Right lobe of liver (tissue), 4 donors: ENCODE results near the gene FHIT.

Source experiments
- POLR2A ChIP-seq: fragments of 450-650 bp; IDR thresholded peaks from one replicate; pipeline ENCODE4 v1.6.1; 2017; ENCODE audit warnings: antibody characterized with exemption, mild to moderate bottlenecking
- TF ChIP-seq, protein P1 (sequence below), 4 donors: fragments of 200-600 bp in 3 of 4; fragments of 450-650 bp in 1 of 4; IDR thresholded peaks; one replicate each; pipeline versions ENCODE4 v1.5.1 to v1.8.0; 2016 to 2022; ENCODE audit warnings: antibody characterized with exemption in 4 of 4, mild to moderate bottlenecking in 2 of 4
- donor health status: DM: no; HTN: no; CAD: no.
- donor health status: DM: no; HTN: no; CAD: no.
- donor health status: DM: no; HTN: yes; CAD: no.

DNA sequence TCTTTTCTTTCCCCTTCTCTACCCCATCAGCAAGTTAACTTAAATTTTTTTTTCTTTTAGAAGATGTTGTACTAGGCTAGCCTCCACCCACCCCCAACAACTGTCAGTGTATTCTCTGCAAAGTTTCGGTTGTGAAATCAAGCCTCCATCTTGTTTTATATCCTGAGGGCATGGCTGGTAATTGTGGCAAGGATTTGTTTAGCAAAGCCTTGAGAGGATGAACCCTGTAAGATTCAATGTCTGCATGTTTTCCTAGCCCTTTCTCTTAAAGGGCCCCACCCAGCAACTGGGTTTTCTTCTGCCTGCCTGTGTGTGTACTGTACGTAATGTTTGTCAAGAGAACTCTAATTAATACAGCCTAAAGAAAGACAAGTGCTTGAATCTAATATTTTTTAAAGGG lies 475.3 kb downstream of the FHIT start:
- TF ChIP-seq, protein P1, sequence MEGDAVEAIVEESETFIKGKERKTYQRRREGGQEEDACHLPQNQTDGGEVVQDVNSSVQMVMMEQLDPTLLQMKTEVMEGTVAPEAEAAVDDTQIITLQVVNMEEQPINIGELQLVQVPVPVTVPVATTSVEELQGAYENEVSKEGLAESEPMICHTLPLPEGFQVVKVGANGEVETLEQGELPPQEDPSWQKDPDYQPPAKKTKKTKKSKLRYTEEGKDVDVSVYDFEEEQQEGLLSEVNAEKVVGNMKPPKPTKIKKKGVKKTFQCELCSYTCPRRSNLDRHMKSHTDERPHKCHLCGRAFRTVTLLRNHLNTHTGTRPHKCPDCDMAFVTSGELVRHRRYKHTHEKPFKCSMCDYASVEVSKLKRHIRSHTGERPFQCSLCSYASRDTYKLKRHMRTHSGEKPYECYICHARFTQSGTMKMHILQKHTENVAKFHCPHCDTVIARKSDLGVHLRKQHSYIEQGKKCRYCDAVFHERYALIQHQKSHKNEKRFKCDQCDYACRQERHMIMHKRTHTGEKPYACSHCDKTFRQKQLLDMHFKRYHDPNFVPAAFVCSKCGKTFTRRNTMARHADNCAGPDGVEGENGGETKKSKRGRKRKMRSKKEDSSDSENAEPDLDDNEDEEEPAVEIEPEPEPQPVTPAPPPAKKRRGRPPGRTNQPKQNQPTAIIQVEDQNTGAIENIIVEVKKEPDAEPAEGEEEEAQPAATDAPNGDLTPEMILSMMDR (IDR thresholded peaks at IDR 0.05) = no peak
- no peak for TF ChIP-seq POLR2A
